HG03175 (cell line): ENCODE results near the gene RNMT.

Source experiments
- ATAC-seq: cut with Tn5 transposase; IDR thresholded peaks from one replicate; pipeline ENCODE4 v1.9.1; 2021; ENCODE audit warnings: mild to moderate bottlenecking, moderate library complexity; ENCODE audit not compliant: unreplicated experiment

Gene RNMT

DNA sequence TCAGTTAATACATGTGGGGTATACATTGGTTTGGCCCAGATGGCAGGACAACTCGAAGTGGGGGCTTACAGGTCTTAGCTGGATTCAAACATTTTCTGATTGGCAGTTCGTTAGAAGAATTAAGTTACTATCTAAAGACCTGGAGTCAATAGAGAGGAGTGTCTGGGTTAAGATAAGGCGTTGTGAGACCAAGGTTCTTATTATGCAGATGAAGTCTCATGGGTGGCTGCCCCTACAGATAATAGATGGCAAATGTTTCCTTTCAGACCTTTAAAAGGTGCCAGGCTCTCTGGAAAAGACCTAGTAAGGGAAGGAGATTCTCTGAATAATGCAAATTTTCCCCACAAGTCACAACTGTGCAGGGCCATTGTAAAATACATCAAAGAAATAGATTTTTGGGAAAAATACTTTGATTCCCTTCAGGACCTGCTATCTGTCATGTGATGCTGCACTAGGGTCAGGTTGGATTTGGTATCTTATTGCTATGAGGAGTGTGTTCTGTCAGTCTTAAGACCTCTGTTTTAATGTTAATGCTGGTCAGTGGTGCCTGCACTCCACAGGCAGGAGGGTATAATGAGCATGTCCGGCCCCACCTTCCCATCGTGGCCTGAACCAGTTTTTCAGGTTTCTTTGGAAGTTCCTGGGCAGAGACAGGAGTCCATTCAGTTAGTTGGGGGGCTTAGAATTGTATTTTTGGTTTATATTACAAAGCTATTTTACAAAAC lies 83.2 kb downstream of the RNMT start:
- ATAC-seq: no peak

DNA sequence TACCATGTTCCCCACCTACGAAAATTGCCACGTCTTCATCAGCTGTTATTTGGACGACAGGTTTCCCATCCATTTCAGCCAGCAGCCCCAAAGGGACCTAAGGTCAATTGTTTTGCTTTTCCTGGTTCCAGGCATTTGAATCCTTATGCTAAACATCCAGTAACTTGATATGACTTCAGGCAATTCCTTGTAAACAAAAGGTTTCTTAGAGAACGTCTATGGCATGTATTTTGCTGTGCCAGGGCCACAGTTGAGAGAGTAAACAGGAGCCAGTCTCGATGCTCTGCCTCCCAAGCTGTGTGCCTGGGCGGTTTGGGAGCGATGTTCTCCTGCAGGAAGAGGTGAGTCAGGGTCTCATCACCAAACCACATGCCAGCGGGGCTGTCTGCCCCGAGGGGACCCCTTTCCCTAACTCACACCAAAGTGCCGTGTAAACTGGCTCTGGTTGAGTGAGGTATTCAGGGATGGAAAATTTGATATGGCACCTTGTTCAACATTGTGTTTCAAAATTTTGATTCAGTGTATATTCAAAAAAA lies 84.5 kb downstream of the RNMT start:
- no peak for ATAC-seq

DNA sequence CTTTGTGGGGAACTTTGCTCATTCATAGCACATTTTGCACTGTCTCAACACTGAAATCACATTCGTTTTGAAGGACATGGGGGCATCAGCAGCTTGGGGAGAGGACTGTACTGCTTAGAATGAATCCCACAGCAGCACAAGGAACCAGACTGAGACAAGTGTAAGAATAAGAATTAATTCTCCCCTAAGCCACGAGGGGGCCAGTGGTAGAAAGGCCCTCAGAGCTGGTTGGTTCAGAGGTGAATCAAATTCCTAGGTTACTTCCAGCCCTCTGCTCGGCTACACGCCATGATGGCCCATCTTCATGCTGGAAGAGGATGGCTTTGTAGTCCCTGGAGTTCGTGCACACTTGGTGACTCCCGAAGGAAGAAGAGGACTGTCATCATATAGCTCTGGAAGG lies 85.5 kb downstream of the RNMT start:
- no peak for ATAC-seq

DNA sequence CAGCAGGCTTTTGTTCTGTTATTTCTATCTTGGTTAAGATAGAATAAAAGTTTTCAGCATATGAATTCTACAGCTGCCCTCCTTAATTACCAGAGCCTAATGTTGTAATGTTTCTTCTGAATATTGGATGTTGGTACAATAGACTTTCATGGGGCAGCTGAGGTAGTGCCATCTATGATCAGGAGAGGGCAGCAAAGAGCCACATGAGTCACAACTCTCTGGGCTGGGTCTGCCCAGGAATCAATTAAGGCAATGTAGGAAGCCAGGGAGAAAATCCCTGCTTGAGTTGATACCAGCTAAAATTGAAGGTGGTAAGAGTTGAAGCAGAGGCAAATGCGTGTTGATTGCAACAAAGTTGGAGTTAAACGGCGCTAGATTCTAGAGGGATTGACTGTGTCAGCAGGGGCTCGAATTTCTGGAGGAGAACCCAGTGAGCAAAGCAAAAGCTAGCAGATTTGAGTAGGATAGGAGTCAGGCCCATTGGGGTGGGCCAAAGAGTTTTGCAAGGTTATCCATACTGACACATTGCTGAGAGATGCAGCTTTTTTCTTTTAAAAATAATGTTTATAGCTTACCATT lies 86.9 kb downstream of the RNMT start:
- peak; percentile 85 for ATAC-seq
